Panc1 (cell line): ENCODE results near the gene UNC13C. TPM values are rescaled to one million over a fixed set of nuclear protein-coding genes. Genes with fewer than 3 reads are reported as not detected.

ENCODE experiments used
- ATAC-seq: fragments of 200-7000 bp; cut with Tn5 transposase; 2 replicates; pipeline ENCODE4 v1.9.1; 2020; ENCODE audit warnings: mild to moderate bottlenecking, moderate library complexity
- BruUV-seq: library from RNA; stranded (reverse); fragments of 400-500 nt; replicated peaks from 2 replicates; lab custom pipeline; 2021; lab: Mats Ljungman, UMichigan
- CTCF ChIA-PET: fragments of 300-600 bp; sonication (Branson Sonifier 250); formaldehyde crosslinking; loops from one replicate; lab custom pipeline; 2022; ENCODE audit warnings: antibody characterized with exemption; lab: Charles Lee
- POLR2A ChIA-PET: fragments of 300-600 bp; sonication (Branson Sonifier 250); formaldehyde crosslinking; loops from one replicate; lab custom pipeline; 2022; ENCODE audit warnings: antibody characterized with exemption; lab: Charles Lee
- DNase-seq: peaks from one replicate; pipeline ENCODE4 v3.0.0-alpha.2; 2010; ENCODE audit warnings: low read depth, low spot score
- H3K27ac ChIP-seq: 2 replicates; pipeline ENCODE4 v1.5.1; 2011; ENCODE audit warnings: mild to moderate bottlenecking, low read length, inconsistent platforms
- H3K27me3 ChIP-seq: fragments of 200-500 bp; sonication (Bioruptor generic); 2 replicates; pipeline ENCODE4 v1.6.0; 2014; ENCODE audit warnings: low read length, inconsistent platforms; ENCODE audit not compliant: control insufficient read depth, insufficient read depth
- H3K36me3 ChIP-seq: fragments of 200-500 bp; sonication (Bioruptor generic); 2 replicates; pipeline ENCODE4 v1.5.1; 2014; ENCODE audit warnings: inconsistent platforms, mild to moderate bottlenecking, low read length, moderate library complexity; ENCODE audit not compliant: control insufficient read depth, insufficient read depth
- H3K4me1 ChIP-seq: 2 replicates; pipeline ENCODE4 v1.5.1; 2011; ENCODE audit warnings: inconsistent platforms, mild to moderate bottlenecking, low read length, moderate library complexity; ENCODE audit not compliant: control insufficient read depth, insufficient read depth
- H3K4me3 ChIP-seq, 2 experiments: 2 replicates each; pipeline ENCODE4 v1.5.1; 2011 to 2012; ENCODE audit warnings: low read depth in 2 of 2, low read length in 2 of 2, mild to moderate bottlenecking in 2 of 2, inconsistent platforms in 1 of 2, moderate library complexity in 1 of 2
- H3K9me3 ChIP-seq: fragments of 200-500 bp; sonication (Bioruptor generic); 2 replicates; pipeline ENCODE4 v1.5.1; 2014; ENCODE audit warnings: low read depth, mild to moderate bottlenecking, inconsistent platforms, low read length, moderate library complexity; ENCODE audit not compliant: control insufficient read depth, insufficient read depth
- POLR2AphosphoS5 ChIP-seq: IDR thresholded peaks from 2 replicates; pipeline ENCODE4 v1.6.1; 2012; ENCODE audit warnings: mild to moderate bottlenecking, low read depth, low read length, moderate library complexity
- SIN3A ChIP-seq: IDR thresholded peaks from 2 replicates; pipeline ENCODE4 v1.6.1; 2012; ENCODE audit warnings: low read depth, mild to moderate bottlenecking, low read length, moderate library complexity, borderline replicate concordance; ENCODE audit not compliant: insufficient read depth
- TCF7L2 ChIP-seq: IDR thresholded peaks from 2 replicates; pipeline ENCODE4 v1.6.1; 2011; ENCODE audit warnings: mild to moderate bottlenecking, low read depth, low read length, inconsistent platforms
- in situ Hi-C: cut with HindIII; loops from 2 replicates; pipeline ENCODE4 v1.10.0; 2016; ENCODE audit warnings: low sequenced_read_pairs, low pct_unique_long_range_greater_than_20kb
- intact Hi-C: fragments of 100-400 bp; cut with micrococcal nuclease; formaldehyde crosslinking; loops from one replicate; pipeline ENCODE4 v1.10.0; 2022; ENCODE audit not compliant: unreplicated experiment
- total RNA-seq: library from RNA; stranded (reverse); gene quantifications from one replicate; pipeline ENCODE4 v1.2.1, GENCODE V29; 2021; ENCODE audit not compliant: unreplicated experiment
- TF ChIP-seq, protein P1 (sequence below): fragments of 450-650 bp; IDR thresholded peaks from 2 replicates; pipeline ENCODE4 v1.5.1; 2017; ENCODE audit warnings: mild to moderate bottlenecking
- TF ChIP-seq, protein P2 (sequence below), 2 experiments: IDR thresholded peaks; 2 replicates each; pipeline ENCODE4 v1.6.1; 2011 to 2012; ENCODE audit warnings: low read depth in 2 of 2, control low read depth in 1 of 2, low read length in 1 of 2, mild to moderate bottlenecking in 1 of 2, moderate library complexity in 1 of 2; ENCODE audit not compliant: insufficient read depth in 1 of 2

UNC13C gene
- total RNA-seq, 1 experiment from 2014 or later = not detected

DNA sequence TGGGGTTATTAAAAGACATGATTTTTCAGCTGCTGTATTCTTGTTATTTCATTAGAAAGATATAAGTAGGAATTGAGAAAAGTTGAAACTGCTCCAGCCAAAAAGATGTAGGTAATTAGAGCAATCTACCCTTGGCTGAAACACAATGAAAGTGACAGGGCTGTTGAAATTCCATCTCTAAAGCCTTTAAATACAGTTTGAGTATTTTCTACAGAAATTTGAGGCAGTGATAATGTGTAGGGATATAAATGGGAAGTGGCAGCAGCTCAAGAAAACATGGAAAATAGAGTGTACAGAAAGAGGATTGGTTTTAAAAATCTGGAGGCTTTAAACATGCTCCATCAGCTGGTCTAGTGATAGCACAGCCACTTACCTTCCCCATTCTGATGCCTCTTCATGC is 22.8 kb upstream of the UNC13C start:
- CTCF ChIA-PET = no interaction called here
- Histone ChIP-seq H3K4me1 (no peaks in the 10 kb centered on the region), H3K36me3 (no peaks in the 10 kb centered on the region), H3K9me3 (no peaks in the 10 kb centered on the region), H3K27me3 (no peaks in the 10 kb centered on the region), H3K27ac (no peak overlapping the region), H3K4me3 (no peak overlapping the region)
- POLR2A ChIA-PET = no interaction called here
- BruUV-seq = no TSS peak
- no peak for TF ChIP-seq TCF7L2
- TF ChIP-seq, protein P1, sequence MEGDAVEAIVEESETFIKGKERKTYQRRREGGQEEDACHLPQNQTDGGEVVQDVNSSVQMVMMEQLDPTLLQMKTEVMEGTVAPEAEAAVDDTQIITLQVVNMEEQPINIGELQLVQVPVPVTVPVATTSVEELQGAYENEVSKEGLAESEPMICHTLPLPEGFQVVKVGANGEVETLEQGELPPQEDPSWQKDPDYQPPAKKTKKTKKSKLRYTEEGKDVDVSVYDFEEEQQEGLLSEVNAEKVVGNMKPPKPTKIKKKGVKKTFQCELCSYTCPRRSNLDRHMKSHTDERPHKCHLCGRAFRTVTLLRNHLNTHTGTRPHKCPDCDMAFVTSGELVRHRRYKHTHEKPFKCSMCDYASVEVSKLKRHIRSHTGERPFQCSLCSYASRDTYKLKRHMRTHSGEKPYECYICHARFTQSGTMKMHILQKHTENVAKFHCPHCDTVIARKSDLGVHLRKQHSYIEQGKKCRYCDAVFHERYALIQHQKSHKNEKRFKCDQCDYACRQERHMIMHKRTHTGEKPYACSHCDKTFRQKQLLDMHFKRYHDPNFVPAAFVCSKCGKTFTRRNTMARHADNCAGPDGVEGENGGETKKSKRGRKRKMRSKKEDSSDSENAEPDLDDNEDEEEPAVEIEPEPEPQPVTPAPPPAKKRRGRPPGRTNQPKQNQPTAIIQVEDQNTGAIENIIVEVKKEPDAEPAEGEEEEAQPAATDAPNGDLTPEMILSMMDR = no peak
- TF ChIP-seq, protein P2, sequence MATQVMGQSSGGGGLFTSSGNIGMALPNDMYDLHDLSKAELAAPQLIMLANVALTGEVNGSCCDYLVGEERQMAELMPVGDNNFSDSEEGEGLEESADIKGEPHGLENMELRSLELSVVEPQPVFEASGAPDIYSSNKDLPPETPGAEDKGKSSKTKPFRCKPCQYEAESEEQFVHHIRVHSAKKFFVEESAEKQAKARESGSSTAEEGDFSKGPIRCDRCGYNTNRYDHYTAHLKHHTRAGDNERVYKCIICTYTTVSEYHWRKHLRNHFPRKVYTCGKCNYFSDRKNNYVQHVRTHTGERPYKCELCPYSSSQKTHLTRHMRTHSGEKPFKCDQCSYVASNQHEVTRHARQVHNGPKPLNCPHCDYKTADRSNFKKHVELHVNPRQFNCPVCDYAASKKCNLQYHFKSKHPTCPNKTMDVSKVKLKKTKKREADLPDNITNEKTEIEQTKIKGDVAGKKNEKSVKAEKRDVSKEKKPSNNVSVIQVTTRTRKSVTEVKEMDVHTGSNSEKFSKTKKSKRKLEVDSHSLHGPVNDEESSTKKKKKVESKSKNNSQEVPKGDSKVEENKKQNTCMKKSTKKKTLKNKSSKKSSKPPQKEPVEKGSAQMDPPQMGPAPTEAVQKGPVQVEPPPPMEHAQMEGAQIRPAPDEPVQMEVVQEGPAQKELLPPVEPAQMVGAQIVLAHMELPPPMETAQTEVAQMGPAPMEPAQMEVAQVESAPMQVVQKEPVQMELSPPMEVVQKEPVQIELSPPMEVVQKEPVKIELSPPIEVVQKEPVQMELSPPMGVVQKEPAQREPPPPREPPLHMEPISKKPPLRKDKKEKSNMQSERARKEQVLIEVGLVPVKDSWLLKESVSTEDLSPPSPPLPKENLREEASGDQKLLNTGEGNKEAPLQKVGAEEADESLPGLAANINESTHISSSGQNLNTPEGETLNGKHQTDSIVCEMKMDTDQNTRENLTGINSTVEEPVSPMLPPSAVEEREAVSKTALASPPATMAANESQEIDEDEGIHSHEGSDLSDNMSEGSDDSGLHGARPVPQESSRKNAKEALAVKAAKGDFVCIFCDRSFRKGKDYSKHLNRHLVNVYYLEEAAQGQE (IDR thresholded peaks at IDR 0.05; ENCODE audit: insufficient read depth in 1 of 2, low read depth in 2 of 2, low read length in 1 of 2) = no peak
- TF ChIP-seq SIN3A = no peak
- no peak for TF ChIP-seq POLR2AphosphoS5
- intact Hi-C loops (no loop called here), in situ Hi-C loops (no loop called here)
- ATAC-seq (no peak), DNase-seq (no peak)

DNA sequence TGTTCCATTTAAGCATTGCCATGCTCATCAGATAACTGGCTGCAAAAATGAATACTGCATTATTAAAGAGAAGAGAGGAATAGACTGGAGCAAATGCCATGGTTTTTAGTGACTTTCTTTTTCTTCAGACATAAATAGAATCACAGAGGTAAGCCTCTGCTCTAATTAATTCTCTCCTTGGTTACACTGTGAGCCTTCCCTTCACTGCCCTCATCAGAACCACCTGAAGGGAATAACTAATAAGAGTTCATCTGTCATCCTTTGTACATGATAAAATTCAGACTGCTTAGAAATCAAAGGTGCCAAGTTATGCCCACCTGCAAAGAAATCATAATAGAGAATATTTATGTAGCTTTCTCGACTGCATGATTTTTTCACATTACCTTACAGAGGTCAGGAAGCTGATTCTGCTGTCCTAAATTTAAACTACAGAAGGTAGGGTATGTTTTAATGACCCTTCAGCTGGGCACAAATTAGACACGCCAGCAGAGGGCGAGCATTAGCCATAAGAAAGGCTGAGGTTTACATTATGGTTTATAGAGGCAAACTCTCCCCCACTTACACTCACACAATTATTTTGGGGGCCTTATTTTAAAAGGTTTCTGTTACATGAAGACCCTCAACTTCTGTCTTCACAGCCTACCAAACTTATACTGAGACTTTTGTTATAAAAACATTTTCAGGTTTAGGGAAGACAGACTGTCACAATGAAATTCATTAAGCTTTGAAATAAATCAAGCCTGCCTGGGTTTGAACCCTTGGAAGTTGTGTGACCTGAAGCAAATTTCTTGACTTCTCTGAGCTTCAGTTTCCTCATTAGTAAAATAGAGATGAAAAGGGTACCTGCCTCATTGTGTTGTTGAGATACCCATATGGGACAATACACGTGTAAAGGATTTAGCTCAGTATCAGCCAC is 15.3 kb upstream of the UNC13C start:
- ATAC-seq (no peak), DNase-seq (no peak)
- POLR2A ChIA-PET = no interaction called here
- Histone ChIP-seq H3K4me1 (no peaks in the 10 kb centered on the region), H3K27me3 (no peaks in the 10 kb centered on the region), H3K36me3 (no peaks in the 10 kb centered on the region), H3K4me3 (no peak overlapping the region), H3K9me3 (no peaks in the 10 kb centered on the region), H3K27ac (no peak overlapping the region)
- in situ Hi-C loops = no loop called here
- TF ChIP-seq, protein P1 = peak; percentile 76
- TF ChIP-seq SIN3A = no peak
- TF ChIP-seq, protein P2 (IDR thresholded peaks at IDR 0.05; ENCODE audit: insufficient read depth in 1 of 2, low read depth in 2 of 2, low read length in 1 of 2) = no peak
- CTCF ChIA-PET = interaction anchor here (0.5 to 0.8 kb wide), 2 partner anchors 341 to 1234 kb away, joined by 3 to 4 read pairs; partner anchors contain the start of gene RSL24D1
- BruUV-seq = no TSS peak
- intact Hi-C loops = loop anchor here (2.0 to 5.0 kb wide), 2 partner anchors 1146 to 1204 kb away; no protein-coding TSS in a partner anchor
